Embryonic facial prominence (tissue), 1 donor: ENCODE data around the gene NAT10.
"Not testable (repeated sequence)": the region's sequence is repeated elsewhere in the genome, so short reads cannot be mapped to it uniquely, and the experiment has no call there.

Source experiments
- DNase-seq: peaks from one replicate; pipeline ENCODE4 v3.0.0-alpha.2; 2016; ENCODE audit errors: extremely low spot score

NAT10 gene

GRCh38 chr11:34105079-34105956 lies at the start of gene NAT10:
TSS of gene NAT10 (plus strand) at chr11:34105629. CDS start at chr11:34108226, 2,597 bp downstream.
- peak; percentile 95 for DNase-seq

- no peak for DNase-seq
Observed at GRCh38 chr11:34056672-34057071, 48.8 kb upstream of the NAT10 start.

- DNase-seq, result no peak
Observed at GRCh38 chr11:34063061-34063795, 42.2 kb upstream of the NAT10 start.

- DNase-seq, result no peak
Observed at GRCh38 chr11:34064291-34064690, 41.1 kb upstream of the NAT10 start.

- DNase-seq, result no peak
Observed at GRCh38 chr11:34065505-34066203, 39.8 kb upstream of the NAT10 start.

GRCh38 chr11:34066766-34067165 lies 38.7 kb upstream of the NAT10 start:
- DNase-seq, result not testable (repeated sequence)

GRCh38 chr11:34067383-34068065 lies 37.9 kb upstream of the NAT10 start:
- DNase-seq, result no peak

GRCh38 chr11:34068111-34068510 lies 37.3 kb upstream of the NAT10 start:
- no peak for DNase-seq

GRCh38 chr11:34071306-34071705 lies 34.1 kb upstream of the NAT10 start:
- DNase-seq, result not testable (repeated sequence)

GRCh38 chr11:34072041-34072440 lies 33.4 kb upstream of the NAT10 start:
- DNase-seq, result no peak

GRCh38 chr11:34072832-34073231 lies 32.6 kb upstream of the NAT10 start:
- no peak for DNase-seq

GRCh38 chr11:34074391-34074790 lies 31.0 kb upstream of the NAT10 start:
- DNase-seq, result no peak

- DNase-seq, result no peak
Observed at GRCh38 chr11:34075178-34075820, 30.1 kb upstream of the NAT10 start.

- no peak for DNase-seq
Observed at GRCh38 chr11:34080609-34081008, 24.8 kb upstream of the NAT10 start.

GRCh38 chr11:34084637-34085036 lies 20.8 kb upstream of the NAT10 start:
- no peak for DNase-seq

GRCh38 chr11:34086554-34087283 lies 18.7 kb upstream of the NAT10 start:
- DNase-seq, result no peak

- no peak for DNase-seq
Observed at GRCh38 chr11:34091825-34092224, 13.6 kb upstream of the NAT10 start.

GRCh38 chr11:34094900-34095299 lies 10.5 kb upstream of the NAT10 start:
- DNase-seq, result not testable (repeated sequence)

GRCh38 chr11:34098813-34099212 lies 6.6 kb upstream of the NAT10 start:
- DNase-seq, result no peak

- no peak for DNase-seq
Observed at GRCh38 chr11:34104680-34105078, 750 bp upstream of the NAT10 start.
